22Rv1 (cell line): ENCODE results near the gene ZCCHC9.

Experiments
- H3K27ac ChIP-seq: fragments of 450-650 bp; 2 replicates; pipeline ENCODE4 v1.5.1; 2017
- ZFX ChIP-seq: fragments of 450-650 bp; IDR thresholded peaks from 2 replicates; pipeline ENCODE4 v1.6.1; 2017; ENCODE audit warnings: antibody characterized with exemption, borderline replicate concordance
- TF ChIP-seq, protein P1 (sequence below): fragments of 450-650 bp; IDR thresholded peaks from 2 replicates; pipeline ENCODE4 v1.5.1; 2017; ENCODE audit warnings: mild to moderate bottlenecking

The ZCCHC9 gene

DNA sequence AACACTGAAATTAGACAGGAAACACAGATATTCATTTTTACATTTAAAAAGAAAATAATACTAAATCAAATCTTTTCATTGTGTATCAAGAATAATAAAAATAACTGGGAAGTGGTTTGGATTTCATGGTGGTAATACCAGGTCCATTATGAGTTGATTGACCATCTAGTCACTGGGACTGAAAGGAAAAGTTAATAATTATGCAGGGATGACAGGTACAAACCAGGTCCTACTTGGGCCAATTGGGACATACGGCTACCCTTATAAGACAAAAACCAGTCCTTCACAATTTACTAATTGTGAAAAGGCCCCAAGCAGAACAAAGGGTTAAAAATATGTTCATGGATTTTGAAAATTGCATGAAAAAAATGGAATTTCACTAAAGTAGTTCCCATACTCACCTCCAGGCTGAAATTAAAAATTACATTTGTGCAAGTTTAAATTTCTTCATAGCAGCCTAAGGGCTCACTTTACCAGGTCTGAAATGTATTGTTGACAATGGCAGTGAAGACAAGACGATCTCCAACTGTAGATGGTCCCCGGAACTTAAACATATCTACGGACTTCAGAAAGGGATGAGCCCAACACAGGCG lies 44.1 kb downstream of the ZCCHC9 start:
- H3K27ac ChIP-seq = no peak overlapping the region
- TF ChIP-seq, protein P1, sequence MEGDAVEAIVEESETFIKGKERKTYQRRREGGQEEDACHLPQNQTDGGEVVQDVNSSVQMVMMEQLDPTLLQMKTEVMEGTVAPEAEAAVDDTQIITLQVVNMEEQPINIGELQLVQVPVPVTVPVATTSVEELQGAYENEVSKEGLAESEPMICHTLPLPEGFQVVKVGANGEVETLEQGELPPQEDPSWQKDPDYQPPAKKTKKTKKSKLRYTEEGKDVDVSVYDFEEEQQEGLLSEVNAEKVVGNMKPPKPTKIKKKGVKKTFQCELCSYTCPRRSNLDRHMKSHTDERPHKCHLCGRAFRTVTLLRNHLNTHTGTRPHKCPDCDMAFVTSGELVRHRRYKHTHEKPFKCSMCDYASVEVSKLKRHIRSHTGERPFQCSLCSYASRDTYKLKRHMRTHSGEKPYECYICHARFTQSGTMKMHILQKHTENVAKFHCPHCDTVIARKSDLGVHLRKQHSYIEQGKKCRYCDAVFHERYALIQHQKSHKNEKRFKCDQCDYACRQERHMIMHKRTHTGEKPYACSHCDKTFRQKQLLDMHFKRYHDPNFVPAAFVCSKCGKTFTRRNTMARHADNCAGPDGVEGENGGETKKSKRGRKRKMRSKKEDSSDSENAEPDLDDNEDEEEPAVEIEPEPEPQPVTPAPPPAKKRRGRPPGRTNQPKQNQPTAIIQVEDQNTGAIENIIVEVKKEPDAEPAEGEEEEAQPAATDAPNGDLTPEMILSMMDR = no peak
- TF ChIP-seq ZFX = no peak

DNA sequence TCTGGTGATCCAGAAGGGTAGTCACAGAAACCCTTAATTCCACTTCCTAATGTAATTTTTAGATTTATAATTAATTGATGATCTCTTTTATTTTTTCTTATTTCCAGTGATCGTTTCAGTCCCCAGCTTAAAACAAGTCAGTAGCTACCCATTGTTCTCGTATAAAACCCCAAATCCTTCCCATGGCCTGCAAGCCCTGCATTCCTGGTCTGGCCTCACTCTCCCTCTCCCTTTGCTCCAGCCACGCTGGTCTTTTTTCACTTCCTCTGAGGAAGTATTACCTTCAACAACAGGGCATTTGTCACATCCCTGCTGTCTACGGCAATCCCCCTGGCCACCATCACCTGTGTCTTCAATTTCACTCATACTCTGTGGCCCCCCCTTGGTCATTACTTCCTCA lies 47.8 kb downstream of the ZCCHC9 start:
- H3K27ac ChIP-seq = no peak overlapping the region
- TF ChIP-seq, protein P1 = no peak
- no peak for TF ChIP-seq ZFX

DNA sequence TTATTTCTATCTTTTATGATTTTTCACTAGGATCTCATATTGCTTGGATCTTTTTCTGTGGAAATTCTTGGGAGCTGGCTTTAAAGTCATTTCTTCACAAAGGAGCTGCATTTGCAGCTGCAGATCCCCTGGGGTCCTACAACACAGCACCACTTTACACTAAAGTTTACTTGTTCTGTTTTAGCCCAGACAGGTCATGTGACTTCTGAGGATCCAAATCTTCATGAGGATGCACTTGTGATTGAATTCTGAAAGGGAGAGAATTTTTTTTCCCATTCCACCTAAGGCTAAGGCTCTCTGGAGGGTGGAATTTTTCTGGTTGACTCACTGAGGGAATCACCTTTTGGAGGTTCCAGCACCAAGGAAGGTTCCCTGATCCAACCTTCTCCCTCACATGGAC lies 49.1 kb downstream of the ZCCHC9 start:
- H3K27ac ChIP-seq = no peak overlapping the region
- TF ChIP-seq, protein P1 = no peak
- TF ChIP-seq ZFX = no peak

DNA sequence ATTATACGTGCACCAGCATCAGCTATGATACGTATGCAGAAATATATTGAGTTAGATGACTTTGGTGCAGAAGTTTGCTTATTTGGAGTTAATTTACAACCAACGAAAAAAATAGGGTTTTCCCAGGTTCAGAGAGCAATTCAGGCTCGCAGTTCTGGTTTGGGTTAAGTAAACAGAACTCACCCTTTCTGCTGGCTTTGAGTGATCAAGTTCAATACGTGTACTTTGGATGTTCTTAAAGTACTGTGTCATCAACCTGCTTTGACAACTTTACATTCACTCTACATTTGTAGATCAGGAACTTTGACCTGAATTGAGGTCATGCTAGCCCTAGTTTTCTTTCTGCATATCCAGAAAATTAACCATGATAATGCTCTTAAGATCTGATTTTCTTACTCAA lies 51.8 kb downstream of the ZCCHC9 start:
- TF ChIP-seq ZFX = no peak
- TF ChIP-seq, protein P1 = no peak
- no peak overlapping the region for H3K27ac ChIP-seq

DNA sequence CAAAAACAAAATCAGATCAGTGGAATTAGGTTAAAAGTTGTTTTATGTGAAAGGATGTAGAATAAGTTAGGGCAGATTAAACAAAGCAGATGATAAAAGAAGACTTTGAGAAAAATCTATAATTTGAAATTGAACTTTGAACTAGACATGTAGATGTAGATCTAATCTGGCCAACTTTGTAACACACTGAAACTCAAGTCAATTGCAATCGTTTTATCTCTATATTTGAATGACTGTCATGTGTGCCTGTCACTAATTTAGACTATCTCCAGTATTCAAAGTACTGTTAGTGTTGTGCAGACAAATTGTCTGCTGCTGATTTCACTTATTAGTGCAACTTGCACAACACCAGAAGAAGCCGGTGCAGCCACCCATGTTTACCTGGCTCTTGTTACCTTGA lies 52.7 kb downstream of the ZCCHC9 start:
- no peak overlapping the region for H3K27ac ChIP-seq
- TF ChIP-seq, protein P1 = no peak
- no peak for TF ChIP-seq ZFX

DNA sequence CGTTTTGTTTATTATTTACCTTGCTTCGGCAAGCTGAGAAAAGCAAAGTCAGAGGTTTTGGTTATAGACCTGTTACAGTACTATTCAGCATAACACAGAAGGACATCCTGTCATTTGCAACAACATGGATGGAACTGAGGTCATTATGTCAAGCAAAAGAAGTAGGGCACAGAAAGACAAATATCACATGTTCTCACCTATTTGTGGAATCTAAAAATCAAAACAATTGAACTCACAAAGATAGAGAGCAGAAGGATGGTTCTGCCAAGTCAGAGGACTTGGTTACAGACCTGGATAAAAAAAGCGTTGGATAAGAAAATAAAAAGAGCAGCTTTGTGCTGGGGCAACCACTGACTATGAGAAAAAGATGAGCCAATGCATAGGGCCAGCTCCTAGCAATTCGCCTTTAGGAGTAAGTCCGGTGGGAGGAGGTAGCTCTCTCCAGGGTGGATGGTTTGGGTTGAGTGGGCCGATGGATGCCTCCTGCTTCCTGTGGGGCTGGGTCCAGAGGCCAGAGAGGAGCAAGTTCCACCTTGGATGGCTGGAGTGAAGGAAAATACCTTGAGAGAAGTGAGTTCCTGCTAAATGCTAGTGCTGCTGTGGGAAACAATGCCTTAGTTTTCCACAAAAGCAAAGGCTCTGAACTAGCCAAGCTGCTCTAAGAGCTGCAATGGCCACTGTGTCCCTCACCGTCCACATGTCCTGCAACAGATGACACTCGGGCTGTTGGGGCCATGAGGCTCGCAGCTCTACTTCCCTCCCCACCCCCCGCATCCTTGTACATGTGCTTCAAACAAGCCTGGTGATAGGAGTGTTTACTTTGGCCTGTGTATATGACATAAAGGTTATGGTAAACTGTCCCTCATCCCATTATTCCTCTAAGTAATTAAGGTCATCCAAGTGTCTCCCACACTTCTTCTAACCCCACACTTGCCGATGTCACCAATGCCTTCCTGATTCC lies 54.2 kb downstream of the ZCCHC9 start:
- no peak for TF ChIP-seq ZFX
- TF ChIP-seq, protein P1 = no peak
- no peak overlapping the region for H3K27ac ChIP-seq

DNA sequence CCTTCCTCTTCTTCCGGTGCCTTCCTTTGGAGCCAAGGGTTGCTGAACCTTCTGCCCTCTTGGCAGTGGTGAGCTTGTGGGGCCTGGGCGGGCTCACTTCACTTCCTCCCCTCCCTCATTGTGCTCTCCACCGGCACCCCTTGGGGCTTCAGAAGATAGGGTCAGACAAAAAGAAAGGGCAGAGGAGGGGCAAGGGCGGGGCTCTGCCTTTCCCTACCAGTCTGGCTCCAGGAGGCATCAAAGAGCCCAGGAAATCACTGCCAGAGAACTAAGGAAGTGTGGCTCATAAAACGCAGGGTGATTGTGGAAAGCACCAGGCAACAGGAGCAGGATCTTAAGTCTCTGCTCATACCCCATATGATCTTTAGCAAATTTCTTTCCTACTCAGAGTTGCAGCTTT lies 57.7 kb downstream of the ZCCHC9 start:
- TF ChIP-seq ZFX = no peak
- TF ChIP-seq, protein P1 = no peak
- H3K27ac ChIP-seq = no peak overlapping the region
